HL-60 (cell line): ENCODE data around the gene ASIC5.

Experiments used
- DNase-seq, 2 experiments: peaks; one replicate each; pipeline ENCODE4 v3.0.0-alpha.2; 2010 to 2020; ENCODE audit warnings: low read depth in 1 of 2, low spot score in 1 of 2
- H3K27ac ChIP-seq: fragments of 250-450 bp; sonication (Bioruptor Pico); replicated peaks from 2 replicates; pipeline ENCODE4 v1.5.1; 2020; ENCODE audit warnings: mild to moderate bottlenecking, moderate library complexity
- H3K27me3 ChIP-seq: fragments of 250-450 bp; sonication (Bioruptor Pico); 2 replicates; pipeline ENCODE4 v1.5.1; 2021; ENCODE audit warnings: mild to moderate bottlenecking, moderate library complexity; ENCODE audit not compliant: insufficient read depth, poor library complexity, severe bottlenecking
- H3K4me3 ChIP-seq: replicated peaks from 2 replicates; pipeline ENCODE4 v1.5.1; 2011; ENCODE audit warnings: mild to moderate bottlenecking, control low read depth, low read length; ENCODE audit not compliant: insufficient read depth
- GABPA ChIP-seq: IDR thresholded peaks from 2 replicates; pipeline ENCODE4 v1.6.1; 2012; ENCODE audit warnings: low read depth
- POLR2AphosphoS5 ChIP-seq: IDR thresholded peaks from 2 replicates; pipeline ENCODE4 v1.6.1; 2012; ENCODE audit warnings: low read depth
- SPI1 ChIP-seq: IDR thresholded peaks from 2 replicates; pipeline ENCODE4 v1.6.1; 2012; ENCODE audit warnings: low read depth, mild to moderate bottlenecking, borderline replicate concordance
- TF ChIP-seq, protein P1 (sequence below): IDR thresholded peaks from 2 replicates; pipeline ENCODE4 v1.6.1; 2012; ENCODE audit warnings: low read depth; ENCODE audit not compliant: insufficient replicate concordance
- TF ChIP-seq, protein P2 (sequence below): IDR thresholded peaks from one replicate; pipeline ENCODE4 v1.5.1; 2011; ENCODE audit warnings: low read length, control low read depth, inconsistent platforms; ENCODE audit not compliant: insufficient read depth

ASIC5 gene

DNA sequence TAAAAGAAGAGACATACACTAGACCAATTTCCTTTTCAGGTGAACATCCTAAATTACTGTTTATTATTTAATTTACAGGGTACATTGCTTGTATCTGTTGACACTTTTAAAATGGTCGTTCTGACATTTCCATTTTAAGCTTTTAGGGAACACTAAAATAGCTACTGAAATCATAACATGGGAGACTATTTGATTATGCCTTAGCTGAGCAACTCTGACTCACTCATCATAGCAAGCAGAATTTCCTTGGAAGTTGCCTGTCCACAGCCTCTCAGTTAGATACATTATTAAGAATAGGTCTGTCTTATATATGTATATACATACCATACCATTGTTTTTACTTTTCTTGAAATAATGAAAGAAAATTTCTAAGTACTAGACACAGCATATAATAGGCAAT is 85.3 kb downstream of the ASIC5 start:
- no peak overlapping the region for H3K27ac ChIP-seq
- no peak overlapping the region for H3K4me3 ChIP-seq
- DNase-seq, result no peak
- no peaks in the 10 kb centered on the region for H3K27me3 ChIP-seq
- TF ChIP-seq, protein P1, sequence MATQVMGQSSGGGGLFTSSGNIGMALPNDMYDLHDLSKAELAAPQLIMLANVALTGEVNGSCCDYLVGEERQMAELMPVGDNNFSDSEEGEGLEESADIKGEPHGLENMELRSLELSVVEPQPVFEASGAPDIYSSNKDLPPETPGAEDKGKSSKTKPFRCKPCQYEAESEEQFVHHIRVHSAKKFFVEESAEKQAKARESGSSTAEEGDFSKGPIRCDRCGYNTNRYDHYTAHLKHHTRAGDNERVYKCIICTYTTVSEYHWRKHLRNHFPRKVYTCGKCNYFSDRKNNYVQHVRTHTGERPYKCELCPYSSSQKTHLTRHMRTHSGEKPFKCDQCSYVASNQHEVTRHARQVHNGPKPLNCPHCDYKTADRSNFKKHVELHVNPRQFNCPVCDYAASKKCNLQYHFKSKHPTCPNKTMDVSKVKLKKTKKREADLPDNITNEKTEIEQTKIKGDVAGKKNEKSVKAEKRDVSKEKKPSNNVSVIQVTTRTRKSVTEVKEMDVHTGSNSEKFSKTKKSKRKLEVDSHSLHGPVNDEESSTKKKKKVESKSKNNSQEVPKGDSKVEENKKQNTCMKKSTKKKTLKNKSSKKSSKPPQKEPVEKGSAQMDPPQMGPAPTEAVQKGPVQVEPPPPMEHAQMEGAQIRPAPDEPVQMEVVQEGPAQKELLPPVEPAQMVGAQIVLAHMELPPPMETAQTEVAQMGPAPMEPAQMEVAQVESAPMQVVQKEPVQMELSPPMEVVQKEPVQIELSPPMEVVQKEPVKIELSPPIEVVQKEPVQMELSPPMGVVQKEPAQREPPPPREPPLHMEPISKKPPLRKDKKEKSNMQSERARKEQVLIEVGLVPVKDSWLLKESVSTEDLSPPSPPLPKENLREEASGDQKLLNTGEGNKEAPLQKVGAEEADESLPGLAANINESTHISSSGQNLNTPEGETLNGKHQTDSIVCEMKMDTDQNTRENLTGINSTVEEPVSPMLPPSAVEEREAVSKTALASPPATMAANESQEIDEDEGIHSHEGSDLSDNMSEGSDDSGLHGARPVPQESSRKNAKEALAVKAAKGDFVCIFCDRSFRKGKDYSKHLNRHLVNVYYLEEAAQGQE, result no peak
- TF ChIP-seq GABPA, result no peak
- TF ChIP-seq, protein P2, sequence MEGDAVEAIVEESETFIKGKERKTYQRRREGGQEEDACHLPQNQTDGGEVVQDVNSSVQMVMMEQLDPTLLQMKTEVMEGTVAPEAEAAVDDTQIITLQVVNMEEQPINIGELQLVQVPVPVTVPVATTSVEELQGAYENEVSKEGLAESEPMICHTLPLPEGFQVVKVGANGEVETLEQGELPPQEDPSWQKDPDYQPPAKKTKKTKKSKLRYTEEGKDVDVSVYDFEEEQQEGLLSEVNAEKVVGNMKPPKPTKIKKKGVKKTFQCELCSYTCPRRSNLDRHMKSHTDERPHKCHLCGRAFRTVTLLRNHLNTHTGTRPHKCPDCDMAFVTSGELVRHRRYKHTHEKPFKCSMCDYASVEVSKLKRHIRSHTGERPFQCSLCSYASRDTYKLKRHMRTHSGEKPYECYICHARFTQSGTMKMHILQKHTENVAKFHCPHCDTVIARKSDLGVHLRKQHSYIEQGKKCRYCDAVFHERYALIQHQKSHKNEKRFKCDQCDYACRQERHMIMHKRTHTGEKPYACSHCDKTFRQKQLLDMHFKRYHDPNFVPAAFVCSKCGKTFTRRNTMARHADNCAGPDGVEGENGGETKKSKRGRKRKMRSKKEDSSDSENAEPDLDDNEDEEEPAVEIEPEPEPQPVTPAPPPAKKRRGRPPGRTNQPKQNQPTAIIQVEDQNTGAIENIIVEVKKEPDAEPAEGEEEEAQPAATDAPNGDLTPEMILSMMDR, result no peak
- TF ChIP-seq SPI1, result no peak
- no peak for TF ChIP-seq POLR2AphosphoS5
